D721Med (cell line): Measurements from ENCODE around the gene DIS3L2.

Source experiments
- DNase-seq: peaks from one replicate; pipeline ENCODE4 v3.0.0; 2011; ENCODE audit warnings: low spot score; ENCODE audit not compliant: insufficient read length
- FAIRE-seq: peaks from 2 replicates; lab custom pipeline; 2011; peaks lifted over from hg19 to GRCh38; lab: Jason Lieb, UNC
- TF ChIP-seq, protein P1 (sequence below): IDR thresholded peaks from 2 replicates; pipeline ENCODE4 v1.5.1; 2012; ENCODE audit warnings: mild to moderate bottlenecking, control low read depth; ENCODE audit not compliant: insufficient read depth; ENCODE audit errors: missing control alignments

The DIS3L2 gene

DNA sequence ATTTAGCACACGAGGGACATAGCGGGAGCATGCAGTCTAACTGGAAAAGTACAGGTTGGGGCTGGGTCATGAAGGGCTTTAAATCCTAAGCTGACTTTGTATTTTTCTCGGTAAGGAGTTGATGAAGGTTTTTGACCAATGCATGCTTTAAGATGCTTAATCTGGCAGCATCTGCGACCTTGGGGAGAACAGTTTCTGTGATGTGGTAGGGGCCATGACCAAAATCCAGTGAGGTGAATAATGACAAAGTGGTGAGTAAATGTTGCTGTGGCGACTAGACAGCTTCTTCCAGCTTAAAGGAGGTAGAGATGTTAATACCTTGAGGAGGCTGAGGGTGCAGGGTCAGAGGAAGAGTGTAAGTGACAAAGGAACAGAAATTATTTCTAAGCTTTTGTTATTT, 242.4 kb downstream of the DIS3L2 start:
- TF ChIP-seq, protein P1, sequence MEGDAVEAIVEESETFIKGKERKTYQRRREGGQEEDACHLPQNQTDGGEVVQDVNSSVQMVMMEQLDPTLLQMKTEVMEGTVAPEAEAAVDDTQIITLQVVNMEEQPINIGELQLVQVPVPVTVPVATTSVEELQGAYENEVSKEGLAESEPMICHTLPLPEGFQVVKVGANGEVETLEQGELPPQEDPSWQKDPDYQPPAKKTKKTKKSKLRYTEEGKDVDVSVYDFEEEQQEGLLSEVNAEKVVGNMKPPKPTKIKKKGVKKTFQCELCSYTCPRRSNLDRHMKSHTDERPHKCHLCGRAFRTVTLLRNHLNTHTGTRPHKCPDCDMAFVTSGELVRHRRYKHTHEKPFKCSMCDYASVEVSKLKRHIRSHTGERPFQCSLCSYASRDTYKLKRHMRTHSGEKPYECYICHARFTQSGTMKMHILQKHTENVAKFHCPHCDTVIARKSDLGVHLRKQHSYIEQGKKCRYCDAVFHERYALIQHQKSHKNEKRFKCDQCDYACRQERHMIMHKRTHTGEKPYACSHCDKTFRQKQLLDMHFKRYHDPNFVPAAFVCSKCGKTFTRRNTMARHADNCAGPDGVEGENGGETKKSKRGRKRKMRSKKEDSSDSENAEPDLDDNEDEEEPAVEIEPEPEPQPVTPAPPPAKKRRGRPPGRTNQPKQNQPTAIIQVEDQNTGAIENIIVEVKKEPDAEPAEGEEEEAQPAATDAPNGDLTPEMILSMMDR: no peak
- DNase-seq: no peak
- FAIRE-seq: no peak

DNA sequence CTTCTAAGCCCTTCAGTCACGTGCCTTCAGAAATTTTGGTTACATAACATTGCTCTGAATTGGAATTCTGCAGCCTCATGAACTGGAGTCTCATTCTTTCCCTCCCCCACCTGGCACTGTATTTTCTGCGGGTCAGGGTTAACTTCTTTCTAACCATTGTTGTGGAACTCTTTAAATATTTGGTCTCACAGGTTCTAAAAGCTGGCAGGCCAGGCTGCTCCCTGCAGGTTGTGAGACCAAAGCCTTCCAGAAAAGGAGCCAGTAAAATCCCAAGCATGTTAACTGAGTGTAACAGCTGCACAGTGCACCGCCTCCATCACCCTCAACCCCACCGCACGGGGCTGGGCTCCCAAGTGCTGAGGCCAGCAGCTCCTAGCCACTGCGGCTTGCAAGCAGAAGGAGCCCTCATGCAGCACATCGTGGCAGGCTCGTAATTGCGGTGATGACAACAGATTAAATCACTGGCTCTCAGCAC, 243.0 kb downstream of the DIS3L2 start:
- TF ChIP-seq, protein P1: no peak
- no peak for FAIRE-seq
- DNase-seq: no peak

DNA sequence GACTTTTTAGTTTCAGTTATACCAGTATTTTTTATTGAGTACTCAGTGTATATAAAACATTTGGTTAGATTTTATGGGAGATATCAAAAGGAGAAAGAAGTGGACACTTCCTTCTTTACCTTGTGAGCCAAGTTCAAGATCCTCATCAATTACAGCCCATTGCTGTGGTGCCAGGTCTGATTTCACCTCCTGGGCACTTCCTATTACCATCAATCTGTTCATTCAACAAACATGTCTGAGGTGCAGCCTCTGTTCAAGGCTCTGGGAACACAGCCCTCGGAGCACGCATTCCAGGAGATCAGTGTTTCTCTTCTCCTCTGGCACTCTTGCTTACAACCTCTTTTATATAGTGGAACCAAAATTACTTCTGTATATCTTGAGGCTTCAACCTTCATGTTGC, 245.7 kb downstream of the DIS3L2 start:
- TF ChIP-seq, protein P1: no peak

DNA sequence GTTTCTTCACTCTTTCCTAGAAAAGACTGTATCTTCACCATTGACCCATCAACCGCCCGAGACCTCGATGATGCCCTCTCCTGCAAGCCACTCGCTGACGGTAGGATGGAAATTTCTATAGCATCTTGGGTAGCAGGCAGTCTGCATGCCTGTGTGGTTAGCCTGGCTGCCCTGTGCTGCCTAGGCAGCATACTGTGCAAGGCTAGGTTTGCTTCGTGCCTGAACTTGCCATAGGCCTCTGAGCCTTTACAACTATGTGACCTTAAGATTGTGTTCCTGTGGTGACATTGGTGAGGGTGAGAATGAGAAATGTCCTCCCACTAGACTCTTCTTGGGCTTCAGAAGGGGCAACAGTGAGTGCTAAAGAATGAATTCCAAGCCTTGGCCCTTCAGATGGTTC, 248.8 kb downstream of the DIS3L2 start:
- no peak for FAIRE-seq
- TF ChIP-seq, protein P1: no peak

More for the DNA sequence above, 245.7 kb downstream of the DIS3L2 start:
- FAIRE-seq (no peak), DNase-seq (no peak)

DNA sequence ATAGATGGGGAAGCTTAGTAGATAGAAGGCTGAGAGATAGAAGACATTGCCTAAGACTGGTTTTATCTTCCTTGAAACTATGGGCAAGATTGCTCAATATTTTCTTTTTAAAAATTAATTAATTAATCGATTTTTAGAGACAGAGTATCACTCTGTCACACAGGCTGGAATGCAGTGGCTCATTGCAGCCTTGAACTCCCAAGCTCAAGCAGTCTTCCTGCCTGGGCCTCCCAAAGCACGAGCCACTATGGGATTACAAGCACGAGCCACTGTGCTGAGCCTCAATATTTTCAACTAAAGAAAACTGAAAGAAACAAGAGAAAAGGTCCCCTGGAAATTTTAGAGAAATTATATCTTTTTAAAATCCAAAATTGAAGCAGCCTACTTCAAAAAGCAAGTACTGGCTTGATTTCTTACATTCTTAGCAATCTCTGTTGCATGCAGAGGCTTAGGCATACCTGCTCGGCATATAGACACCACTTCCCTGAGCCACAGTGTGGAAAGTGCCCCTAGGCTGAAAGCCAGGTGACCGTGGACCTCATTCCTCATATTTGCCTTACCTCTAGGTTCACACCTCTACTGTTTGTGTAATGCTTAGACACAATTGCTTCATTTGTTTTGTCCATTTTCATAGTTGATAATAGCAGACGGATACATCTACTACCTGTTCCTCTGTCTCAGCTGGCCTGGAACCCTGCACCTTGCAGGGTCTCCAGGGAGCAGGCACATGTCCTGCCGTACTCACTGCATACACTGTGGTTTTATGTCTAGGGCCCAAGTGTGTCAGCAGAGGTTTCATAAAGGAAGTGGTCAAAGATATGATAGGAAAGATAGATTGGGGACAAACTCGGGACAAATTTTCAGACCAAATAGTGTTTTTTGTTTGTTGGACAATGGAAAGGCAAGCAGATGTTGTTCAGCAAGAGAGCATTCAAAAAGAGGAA, 250.5 kb downstream of the DIS3L2 start:
- DNase-seq (no peak), FAIRE-seq (no peak)
- TF ChIP-seq, protein P1: no peak

More for the DNA sequence above, 248.8 kb downstream of the DIS3L2 start:
- no peak for DNase-seq

DNA sequence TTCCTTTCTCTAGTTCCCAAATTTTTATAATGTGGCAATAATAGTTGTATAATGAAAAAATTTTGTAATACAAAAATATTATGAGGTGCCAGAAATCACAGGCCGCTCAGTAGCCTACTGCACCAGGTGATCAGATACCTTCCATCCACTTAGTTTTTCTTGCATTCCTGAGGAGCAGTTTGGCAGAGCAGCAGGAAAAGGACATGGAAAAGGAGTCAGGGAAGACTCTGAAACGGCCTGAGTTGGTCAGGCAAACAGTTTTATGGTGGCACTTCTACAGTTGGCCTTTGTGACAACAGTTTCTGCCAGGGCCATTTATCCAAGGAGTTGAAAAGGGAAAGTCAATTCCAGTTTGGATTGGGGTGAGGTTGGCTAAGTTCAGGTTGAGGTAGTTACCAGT, 251.7 kb downstream of the DIS3L2 start:
- FAIRE-seq: no peak
- no peak for DNase-seq
- TF ChIP-seq, protein P1: no peak

DNA sequence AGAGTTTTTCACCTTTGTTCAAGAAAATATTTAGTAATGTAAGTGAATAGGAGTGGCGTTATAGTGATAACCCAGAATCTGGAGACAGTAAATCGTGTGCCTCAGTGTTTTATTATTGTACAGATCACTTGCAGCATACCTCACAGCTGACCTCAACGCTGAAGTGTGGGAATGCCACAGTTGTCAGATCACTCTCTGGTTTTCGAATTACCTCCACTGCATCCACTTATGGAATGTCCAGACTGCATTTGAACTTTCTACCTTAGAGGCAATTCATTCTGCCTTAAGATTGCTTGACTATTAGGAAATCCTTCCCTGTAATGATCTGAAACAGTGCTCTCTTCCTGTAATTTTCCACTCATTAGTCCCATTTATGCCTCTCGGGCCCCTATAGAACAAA, 252.5 kb downstream of the DIS3L2 start:
- DNase-seq: no peak
- TF ChIP-seq, protein P1: no peak
- no peak for FAIRE-seq
